ENCODE results near the gene PAQR8. TPM values are rescaled to one million over a fixed set of nuclear protein-coding genes. Genes with fewer than 3 reads are reported as not detected.

The PAQR8 gene
- total RNA-seq, 1 donor from 2014 or later, result 6.8 TPM

- H3K27ac Mint-ChIP-seq, result no peak overlapping the region
- no peak for TF ChIP-seq CTCF (IDR thresholded peaks at IDR 0.05)
- H3K36me3 Mint-ChIP-seq (ENCODE audit: low read depth), result no peaks in the 10 kb centered on the region
- H3K4me1 Mint-ChIP-seq, result peaks cover 8% of the 10 kb centered on the region
- ChIA-PET POLR2A (interaction anchor here (0.6 kb wide), 1 partner anchor 96 kb away, joined by 3 read pairs; the partner anchor contains the start of gene EFHC1), CTCF (no interaction called here)
- intact Hi-C loops (cut with micrococcal nuclease), result no loop called here
- H3K27me3 Mint-ChIP-seq, result no peaks in the 10 kb centered on the region
- DNase-seq (no peak), ATAC-seq (ENCODE audit: low read depth) (no peak)
- H3K4me3 Mint-ChIP-seq, result no peak overlapping the region
- no peaks in the 10 kb centered on the region for H3K9me3 Mint-ChIP-seq
Measured at GRCh38 chr6:52324189-52324588, 37.8 kb upstream of the PAQR8 start.

- no peaks in the 10 kb centered on the region for H3K36me3 Mint-ChIP-seq (ENCODE audit: low read depth)
- peaks cover 11% of the 10 kb centered on the region for H3K4me1 Mint-ChIP-seq
- ChIA-PET CTCF (no interaction called here), POLR2A (no interaction called here)
- no peak for TF ChIP-seq CTCF (IDR thresholded peaks at IDR 0.05)
- no peak overlapping the region for H3K4me3 Mint-ChIP-seq
- intact Hi-C loops (cut with micrococcal nuclease), result no loop called here
- no peaks in the 10 kb centered on the region for H3K27me3 Mint-ChIP-seq
- DNase-seq, result no peak
- no peaks in the 10 kb centered on the region for H3K9me3 Mint-ChIP-seq
- no peak for ATAC-seq (ENCODE audit: low read depth)
- no peak overlapping the region for H3K27ac Mint-ChIP-seq
Measured at GRCh38 chr6:52325695-52326471, 36.1 kb upstream of the PAQR8 start.

- Mint-ChIP-seq H3K9me3 (no peaks in the 10 kb centered on the region), H3K27ac (no peak overlapping the region), H3K4me3 (no peak overlapping the region), H3K4me1 (peaks cover 11% of the 10 kb centered on the region), H3K36me3 (ENCODE audit: low read depth) (no peaks in the 10 kb centered on the region), H3K27me3 (no peaks in the 10 kb centered on the region)
- intact Hi-C loops (cut with micrococcal nuclease), result no loop called here
- ChIA-PET POLR2A (no interaction called here), CTCF (no interaction called here)
- DNase-seq (no peak), ATAC-seq (ENCODE audit: low read depth) (no peak)
- TF ChIP-seq CTCF (IDR thresholded peaks at IDR 0.05), result no peak
Measured at GRCh38 chr6:52326540-52327364, 35.2 kb upstream of the PAQR8 start.

GRCh38 chr6:52328303-52328662, 33.7 kb upstream of the PAQR8 start:
- Mint-ChIP-seq H3K27me3 (no peaks in the 10 kb centered on the region), H3K4me1 (peaks cover 11% of the 10 kb centered on the region), H3K4me3 (no peak overlapping the region), H3K27ac (no peak overlapping the region), H3K9me3 (no peaks in the 10 kb centered on the region), H3K36me3 (ENCODE audit: low read depth) (no peaks in the 10 kb centered on the region)
- CTCF ChIA-PET, result no interaction called here
- POLR2A ChIA-PET, result no interaction called here
- intact Hi-C loops (cut with micrococcal nuclease), result loop anchor here (2.0 kb wide), 1 partner anchor 17 kb away; no protein-coding TSS in a partner anchor
- ATAC-seq (ENCODE audit: low read depth) (no peak), DNase-seq (no peak)
- no peak for TF ChIP-seq CTCF (IDR thresholded peaks at IDR 0.05)

GRCh38 chr6:52328729-52329128, 33.2 kb upstream of the PAQR8 start:
- Mint-ChIP-seq H3K4me3 (no peak overlapping the region), H3K36me3 (ENCODE audit: low read depth) (no peaks in the 10 kb centered on the region), H3K27ac (no peak overlapping the region), H3K4me1 (peaks cover 14% of the 10 kb centered on the region), H3K27me3 (no peaks in the 10 kb centered on the region), H3K9me3 (no peaks in the 10 kb centered on the region)
- no peak for TF ChIP-seq CTCF (IDR thresholded peaks at IDR 0.05)
- no peak for ATAC-seq (ENCODE audit: low read depth)
- POLR2A ChIA-PET, result no interaction called here
- no peak for DNase-seq
- CTCF ChIA-PET, result no interaction called here
- intact Hi-C loops (cut with micrococcal nuclease), result loop anchor here (2.0 kb wide), 1 partner anchor 18 kb away; no protein-coding TSS in a partner anchor

All from activated B cell treated with CpG ODN at 0.5 μM for 24 hours (primary cell).